CD4-positive, alpha-beta T cell (primary cell): ENCODE data around the gene KDM2A. TPM values are rescaled to one million over a fixed set of nuclear protein-coding genes. Genes with fewer than 3 reads are reported as not detected.

Experiments
- ATAC-seq: fragments of 200-7000 bp; cut with Tn5 transposase; one replicate; pipeline ENCODE4 v1.10.0; 2022; ENCODE audit warnings: mild to moderate bottlenecking; ENCODE audit not compliant: poor library complexity
- CTCF ChIA-PET: fragments of 350-600 bp; sonication (Branson Sonifier 250); formaldehyde crosslinking; loops from one replicate; lab custom pipeline; 2021; ENCODE audit warnings: antibody characterized with exemption, inconsistent platforms; lab: Charles Lee
- POLR2A ChIA-PET: fragments of 350-600 bp; sonication (Branson Sonifier 250); formaldehyde crosslinking; loops from one replicate; lab custom pipeline; 2021; ENCODE audit warnings: antibody characterized with exemption, inconsistent platforms; lab: Charles Lee
- DNase-seq, 14 experiments: peaks; one replicate each; pipeline ENCODE4 v3.0.0-alpha.2; 2013 to 2020; ENCODE audit warnings: mixed read lengths in 2 of 14
- H3K27ac ChIP-seq, 2 donors: one replicate each; pipeline versions ENCODE4 v1.5.1 to v1.7.0; 2013; ENCODE audit warnings: low read length in 2 of 2, low read depth in 1 of 2, mild to moderate bottlenecking in 1 of 2
- H3K27me3 ChIP-seq, 2 experiments: 1 replicate in 1 of 2; 2 replicates in 1 of 2; pipeline versions ENCODE4 v1.6.1 to v1.7.0; 2013; ENCODE audit warnings: low read length in 2 of 2, control low read depth in 1 of 2, mild to moderate bottlenecking in 1 of 2, moderate library complexity in 1 of 2; ENCODE audit not compliant: insufficient read depth in 2 of 2, control insufficient read depth in 1 of 2
- H3K36me3 ChIP-seq: one replicate; pipeline ENCODE4 v1.6.1; 2013; ENCODE audit warnings: low read length, control low read depth; ENCODE audit not compliant: insufficient read depth
- H3K4me1 ChIP-seq: one replicate; pipeline ENCODE4 v1.6.1; 2013; ENCODE audit warnings: low read length, control low read depth; ENCODE audit not compliant: insufficient read depth
- H3K4me3 ChIP-seq: one replicate; pipeline ENCODE4 v1.5.1; 2013; ENCODE audit warnings: mild to moderate bottlenecking, low read length, moderate library complexity
- H3K9me3 ChIP-seq, 2 experiments: 1 replicate in 1 of 2; 2 replicates in 1 of 2; pipeline versions ENCODE4 v1.6.1 to v1.7.0; 2013; ENCODE audit warnings: low read length in 2 of 2, mild to moderate bottlenecking in 2 of 2, control low read depth in 1 of 2, moderate library complexity in 1 of 2; ENCODE audit not compliant: control insufficient read depth in 1 of 2, insufficient read depth in 1 of 2
- H3K27ac Mint-ChIP-seq: one replicate; pipeline ENCODE4 v1.8.0; 2020; ENCODE audit warnings: mixed read lengths
- H3K27me3 Mint-ChIP-seq: one replicate; pipeline ENCODE4 v1.8.0; 2021; ENCODE audit warnings: mixed read lengths
- H3K36me3 Mint-ChIP-seq: one replicate; pipeline ENCODE4 v1.8.0; 2021; ENCODE audit warnings: low read depth, mixed read lengths
- H3K4me1 Mint-ChIP-seq: one replicate; pipeline ENCODE4 v1.8.0; 2021; ENCODE audit warnings: low read depth, mixed read lengths
- H3K4me3 Mint-ChIP-seq: one replicate; pipeline ENCODE4 v1.8.0; 2020; ENCODE audit warnings: mild to moderate bottlenecking, mixed read lengths
- H3K9me3 Mint-ChIP-seq: one replicate; pipeline ENCODE4 v1.8.0; 2020; ENCODE audit warnings: mixed read lengths
- intact Hi-C, 2 experiments: fragments of 100-400 bp; cut with DNase I in 1 of 2; cut with micrococcal nuclease in 1 of 2; formaldehyde crosslinking; loops; one replicate each; pipeline versions ENCODE4 v1.15.1 to v1.9.0; 2023 to 2025; cut with DNase I, micrococcal nuclease
- total RNA-seq, 174 experiments: library from RNA in 2 of 174; stranded (reverse) in 2 of 174; gene quantifications; one replicate each; pipeline ENCODE4 v1.2.3 and lab custom pipeline; 2021 to 2026
- TF ChIP-seq, protein P1 (sequence below): fragments of 200-600 bp; IDR thresholded peaks from one replicate; pipeline ENCODE4 v1.8.0; 2022; ENCODE audit warnings: antibody characterized with exemption, mild to moderate bottlenecking

KDM2A gene
- total RNA-seq, 2 experiments from 2014 or later = 410 to 412 TPM

DNA sequence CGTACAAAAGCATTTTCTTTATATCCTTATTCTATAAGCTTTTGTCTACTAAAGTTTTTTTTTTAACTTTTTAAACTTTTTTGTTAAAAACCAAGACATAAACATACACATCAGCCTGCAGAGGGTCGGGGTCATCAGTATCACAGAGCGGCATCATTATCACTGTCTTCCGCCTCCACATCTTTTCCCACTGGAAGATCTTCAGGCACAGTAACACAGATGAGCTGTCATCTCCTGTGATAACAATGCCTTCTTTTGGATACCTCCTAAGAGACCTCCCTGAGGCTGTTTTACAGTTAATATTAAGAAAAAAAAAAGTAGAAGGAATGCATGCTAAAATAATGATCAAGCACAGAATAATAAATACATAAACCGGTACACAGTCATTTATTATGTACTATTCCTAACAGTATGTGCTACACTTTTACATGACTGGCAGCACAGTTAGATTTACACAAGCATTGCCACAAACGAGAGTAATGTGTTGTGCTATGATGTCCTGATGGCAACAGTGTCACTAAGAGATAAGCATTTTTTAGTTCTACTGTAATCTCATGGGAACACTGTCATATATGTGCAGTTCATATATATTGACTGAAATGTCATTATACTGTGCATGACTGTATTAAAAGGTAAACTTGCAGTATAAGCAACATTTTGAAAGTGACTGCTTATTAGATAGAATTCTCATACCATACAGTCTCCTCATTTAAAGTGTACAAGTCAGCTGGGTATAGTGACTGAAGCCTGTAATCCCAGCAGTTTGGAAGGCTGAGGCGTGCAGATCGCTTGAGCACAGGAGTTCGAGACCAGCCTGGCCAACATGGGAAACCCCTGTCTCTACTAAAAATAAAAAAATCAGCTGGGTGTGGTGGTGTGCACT lies 58.6 kb downstream of the KDM2A start:
- CTCF ChIA-PET = interaction anchor here (0.8 kb wide), 1 partner anchor 96 kb away, joined by 4 read pairs; no protein-coding TSS in a partner anchor
- no peaks in the 10 kb centered on the region for H3K9me3 Mint-ChIP-seq
- no peak overlapping the region for H3K27ac Mint-ChIP-seq
- H3K27ac ChIP-seq = no peak overlapping the region
- H3K4me1 Mint-ChIP-seq = peaks cover 33% of the 10 kb centered on the region
- H3K27me3 ChIP-seq = no peaks in the 10 kb centered on the region
- H3K36me3 ChIP-seq = peaks cover 34% of the 10 kb centered on the region
- H3K27me3 Mint-ChIP-seq = no peaks in the 10 kb centered on the region
- no peak overlapping the region for H3K4me3 Mint-ChIP-seq
- no peaks in the 10 kb centered on the region for H3K9me3 ChIP-seq
- H3K4me3 ChIP-seq = no peak overlapping the region
- ATAC-seq (no peak), DNase-seq (no peak)
- peaks cover 67% of the 10 kb centered on the region for H3K36me3 Mint-ChIP-seq
- peaks cover 8% of the 10 kb centered on the region for H3K4me1 ChIP-seq
- TF ChIP-seq, protein P1, sequence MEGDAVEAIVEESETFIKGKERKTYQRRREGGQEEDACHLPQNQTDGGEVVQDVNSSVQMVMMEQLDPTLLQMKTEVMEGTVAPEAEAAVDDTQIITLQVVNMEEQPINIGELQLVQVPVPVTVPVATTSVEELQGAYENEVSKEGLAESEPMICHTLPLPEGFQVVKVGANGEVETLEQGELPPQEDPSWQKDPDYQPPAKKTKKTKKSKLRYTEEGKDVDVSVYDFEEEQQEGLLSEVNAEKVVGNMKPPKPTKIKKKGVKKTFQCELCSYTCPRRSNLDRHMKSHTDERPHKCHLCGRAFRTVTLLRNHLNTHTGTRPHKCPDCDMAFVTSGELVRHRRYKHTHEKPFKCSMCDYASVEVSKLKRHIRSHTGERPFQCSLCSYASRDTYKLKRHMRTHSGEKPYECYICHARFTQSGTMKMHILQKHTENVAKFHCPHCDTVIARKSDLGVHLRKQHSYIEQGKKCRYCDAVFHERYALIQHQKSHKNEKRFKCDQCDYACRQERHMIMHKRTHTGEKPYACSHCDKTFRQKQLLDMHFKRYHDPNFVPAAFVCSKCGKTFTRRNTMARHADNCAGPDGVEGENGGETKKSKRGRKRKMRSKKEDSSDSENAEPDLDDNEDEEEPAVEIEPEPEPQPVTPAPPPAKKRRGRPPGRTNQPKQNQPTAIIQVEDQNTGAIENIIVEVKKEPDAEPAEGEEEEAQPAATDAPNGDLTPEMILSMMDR = no peak
- POLR2A ChIA-PET = interaction anchor here (0.6 kb wide), 2 partner anchors 43 to 805 kb away, joined by 3 read pairs; no protein-coding TSS in a partner anchor
- intact Hi-C loops = no loop called here

DNA sequence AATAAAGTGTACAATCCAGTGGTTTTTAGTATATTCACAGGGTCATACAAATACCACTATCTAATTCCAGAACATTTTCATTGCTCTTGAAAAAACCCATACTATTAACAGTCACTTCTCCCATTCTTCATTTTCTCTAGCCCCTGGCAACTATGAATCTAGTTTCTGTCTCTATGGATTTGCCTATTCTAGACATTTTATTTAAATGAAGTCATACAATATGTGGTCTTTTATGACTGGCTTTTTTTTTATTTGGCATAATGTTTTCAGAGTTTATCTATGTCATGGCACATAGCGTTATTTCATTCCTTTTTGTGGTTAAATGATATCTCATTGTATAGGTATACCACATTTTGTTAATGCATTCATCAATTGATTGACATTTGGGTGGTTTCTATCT lies 59.4 kb downstream of the KDM2A start:
- H3K27me3 Mint-ChIP-seq = no peaks in the 10 kb centered on the region
- no peak overlapping the region for H3K4me3 Mint-ChIP-seq
- Histone ChIP-seq H3K9me3 (no peaks in the 10 kb centered on the region), H3K4me1 (peaks cover 7% of the 10 kb centered on the region), H3K36me3 (peaks cover 42% of the 10 kb centered on the region), H3K27me3 (no peaks in the 10 kb centered on the region), H3K4me3 (no peak overlapping the region), H3K27ac (no peak overlapping the region)
- H3K36me3 Mint-ChIP-seq = peaks cover 74% of the 10 kb centered on the region
- ATAC-seq = no peak
- H3K27ac Mint-ChIP-seq = no peak overlapping the region
- intact Hi-C loops = no loop called here
- H3K4me1 Mint-ChIP-seq = peaks cover 33% of the 10 kb centered on the region
- ChIA-PET CTCF (no interaction called here), POLR2A (no interaction called here)
- H3K9me3 Mint-ChIP-seq = no peaks in the 10 kb centered on the region
- TF ChIP-seq, protein P1 = no peak
- DNase-seq = no peak

DNA sequence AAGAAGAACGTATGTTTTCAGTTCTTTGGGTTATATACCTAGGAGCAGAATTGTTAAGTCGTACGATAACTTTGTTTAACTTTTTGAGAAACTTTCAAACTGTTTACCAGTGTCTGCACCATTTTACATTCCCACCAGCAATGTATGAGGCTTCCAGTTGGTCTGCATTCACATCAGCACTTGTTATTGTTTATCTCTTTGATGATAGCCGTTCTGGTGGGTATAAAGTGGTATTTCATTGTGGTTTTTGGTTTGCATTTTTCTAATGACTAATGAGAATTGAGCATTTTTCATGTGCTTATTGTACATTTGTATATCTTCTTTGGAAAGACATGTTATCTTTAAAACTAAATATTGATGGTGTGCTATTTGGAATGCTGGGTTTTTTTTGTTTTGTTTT lies 59.8 kb downstream of the KDM2A start:
- ATAC-seq (no peak), DNase-seq (no peak)
- Histone ChIP-seq H3K27ac (no peak overlapping the region), H3K4me1 (peaks cover 2% of the 10 kb centered on the region), H3K9me3 (no peaks in the 10 kb centered on the region), H3K4me3 (no peak overlapping the region), H3K27me3 (no peaks in the 10 kb centered on the region), H3K36me3 (peaks cover 46% of the 10 kb centered on the region)
- peaks cover 33% of the 10 kb centered on the region for H3K4me1 Mint-ChIP-seq
- H3K4me3 Mint-ChIP-seq = no peak overlapping the region
- no peaks in the 10 kb centered on the region for H3K9me3 Mint-ChIP-seq
- ChIA-PET POLR2A (no interaction called here), CTCF (no interaction called here)
- H3K36me3 Mint-ChIP-seq = peaks cover 79% of the 10 kb centered on the region
- H3K27me3 Mint-ChIP-seq = no peaks in the 10 kb centered on the region
- H3K27ac Mint-ChIP-seq = no peak overlapping the region
- intact Hi-C loops = no loop called here
- TF ChIP-seq, protein P1 = no peak
